HepG2 (cell line): Measurements from ENCODE around the gene PAQR6.

Experiments used
- ATF7 ChIP-seq, 2 experiments: fragments of 450-650 bp in 1 of 2; sonication (generic) in 1 of 2; formaldehyde crosslinking in 1 of 2; IDR thresholded peaks; 2 replicates each; pipeline versions ENCODE4 v1.4.0 to v1.6.1; 2016 to 2020; ENCODE audit warnings: antibody characterized with exemption in 1 of 2, mild to moderate bottlenecking in 1 of 2, missing genetic modification reagents in 1 of 2
- CTCF ChIP-seq: sonication (generic); formaldehyde crosslinking; IDR thresholded peaks from 2 replicates; pipeline ENCODE4 v1.5.0; 2020; ENCODE audit warnings: mild to moderate bottlenecking, missing genetic modification reagents, moderate library complexity
- HDAC2 ChIP-seq: sonication (generic); formaldehyde crosslinking; IDR thresholded peaks from 2 replicates; pipeline ENCODE4 v1.4.0; 2020; ENCODE audit warnings: missing genetic modification reagents
- JUN ChIP-seq: sonication (generic); formaldehyde crosslinking; IDR thresholded peaks from 2 replicates; pipeline ENCODE4 v1.4.0; 2020; ENCODE audit warnings: mild to moderate bottlenecking, missing genetic modification reagents
- MYPOP ChIP-seq: sonication (generic); formaldehyde crosslinking; IDR thresholded peaks from 2 replicates; pipeline ENCODE4 v1.8.1; 2023; ENCODE audit warnings: mild to moderate bottlenecking, moderate library complexity, missing genetic modification reagents
- NFYB ChIP-seq: sonication (generic); formaldehyde crosslinking; IDR thresholded peaks from 2 replicates; pipeline ENCODE4 v1.4.0; 2020; ENCODE audit warnings: missing genetic modification reagents
- PAF1 ChIP-seq: IDR thresholded peaks from 2 replicates; pipeline ENCODE4 v1.6.1; 2016; ENCODE audit warnings: missing genetic modification reagents, missing compliant biosample characterization
- PAXIP1 ChIP-seq: sonication (generic); formaldehyde crosslinking; conservative IDR thresholded peaks from 2 replicates; pipeline ENCODE4 v1.4.0; 2020; ENCODE audit warnings: mild to moderate bottlenecking, missing genetic modification reagents, moderate library complexity
- POLR2AphosphoS5 ChIP-seq: IDR thresholded peaks from 2 replicates; pipeline ENCODE4 v1.6.1; 2012; ENCODE audit warnings: low read depth, low read length
- SOX5 ChIP-seq: IDR thresholded peaks from 2 replicates; pipeline ENCODE4 v1.6.1; 2016; ENCODE audit warnings: borderline replicate concordance
- SUZ12 ChIP-seq: fragments of 150-350 bp; IDR thresholded peaks from 2 replicates; pipeline ENCODE4 v1.6.1; 2014; ENCODE audit warnings: low read depth, low read length
- TBL1XR1 ChIP-seq: fragments of 150-350 bp; IDR thresholded peaks from 2 replicates; pipeline ENCODE4 v1.6.1; 2014; ENCODE audit warnings: borderline replicate concordance, low read length; ENCODE audit not compliant: partially characterized antibody
- ZBTB49 ChIP-seq: sonication (generic); formaldehyde crosslinking; IDR thresholded peaks from 2 replicates; pipeline ENCODE4 v1.4.0; 2020; ENCODE audit warnings: missing genetic modification reagents, borderline replicate concordance

DNA sequence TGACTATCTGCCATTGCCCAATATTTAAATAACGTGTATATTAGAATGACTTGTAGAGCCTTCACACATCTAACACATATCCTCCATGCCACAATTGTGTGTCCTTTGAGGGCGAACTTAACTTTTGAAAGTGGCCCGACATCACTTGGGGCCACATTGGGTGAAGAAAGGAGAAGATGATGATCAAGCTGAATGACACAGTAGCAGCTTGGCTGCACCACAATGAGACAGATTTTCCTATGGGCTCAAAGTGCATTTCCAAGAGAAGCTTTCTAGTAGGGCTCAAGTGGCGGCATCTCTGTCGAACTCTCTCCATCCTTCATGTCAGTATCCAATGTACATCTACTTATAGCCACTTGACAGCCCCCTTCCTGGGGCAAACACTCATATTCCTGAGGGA lies 9.6 kb downstream of the PAQR6 start:
- TF ChIP-seq CTCF (CRISPR knock-in tag): no peak
- no peak for TF ChIP-seq SUZ12
- no peak for TF ChIP-seq MYPOP (CRISPR knock-in tag)
- TF ChIP-seq POLR2AphosphoS5: no peak
- TF ChIP-seq HDAC2: no peak
- TF ChIP-seq TBL1XR1: no peak
- TF ChIP-seq ZBTB49 (CRISPR knock-in tag): no peak
- no peak for TF ChIP-seq ATF7 (IDR thresholded peaks at IDR 0.05)
- TF ChIP-seq ATF7 (CRISPR knock-in tag; IDR thresholded peaks at IDR 0.05): no peak
- no peak for TF ChIP-seq NFYB
- no peak for TF ChIP-seq SOX5 (CRISPR knock-in tag)
- no peak for TF ChIP-seq JUN (CRISPR knock-in tag)
- TF ChIP-seq PAF1 (CRISPR knock-in tag): no peak
- TF ChIP-seq PAXIP1 (CRISPR knock-in tag): no peak
